Activated T-cell treated with anti-CD3 and anti-CD28 coated beads for 48 hours (primary cell): Measurements from ENCODE around the gene ACYP2.
"Not testable (repeated sequence)": the region's sequence is repeated elsewhere in the genome, so short reads cannot be mapped to it uniquely, and the experiment has no call there.

Experiments
- DNase-seq: peaks from one replicate; pipeline ENCODE4 v3.0.0-alpha.2; 2020; ENCODE audit warnings: low read depth

ACYP2 gene

DNA sequence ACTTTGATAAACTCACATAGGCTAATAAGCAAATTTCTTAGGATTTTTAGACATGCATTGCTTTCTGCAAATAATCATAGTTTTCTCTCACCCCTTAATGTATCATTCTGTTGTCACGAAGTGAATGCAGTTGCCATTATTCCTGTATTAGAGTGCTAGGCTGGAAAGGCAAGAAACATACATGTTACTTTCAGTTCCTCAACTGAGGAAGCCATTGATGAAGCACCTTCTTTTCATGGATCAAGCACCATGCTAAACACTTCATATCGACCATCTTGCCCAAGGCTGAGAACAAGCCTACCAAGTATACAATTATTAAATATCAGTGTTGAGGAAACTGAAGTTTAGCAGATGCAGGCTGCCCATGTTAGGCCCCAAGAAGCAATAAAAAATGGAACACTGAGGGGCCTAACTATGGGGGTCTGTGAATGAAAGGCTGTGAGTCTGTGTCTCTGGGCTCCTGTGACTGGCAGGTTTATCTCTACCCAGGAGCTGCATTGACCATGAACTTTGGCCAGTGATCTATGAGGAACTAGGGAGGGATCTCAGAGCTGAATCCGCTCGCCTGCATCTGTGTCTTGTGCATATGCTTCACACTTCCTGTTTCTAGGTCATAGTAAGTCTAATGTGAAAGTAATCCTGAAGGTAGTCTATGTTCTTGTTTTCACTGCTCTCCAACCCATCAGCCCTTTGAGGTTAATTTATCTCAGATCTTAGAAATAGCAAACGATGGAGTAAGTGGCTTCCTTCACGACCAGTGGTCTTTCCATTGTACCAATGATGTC is 156.6 kb downstream of the ACYP2 start:
- DNase-seq, result no peak

- DNase-seq, result no peak
These were observed 159.4 kb downstream of the ACYP2 start for GRCh38 chr2:54274781-54275242.

GRCh38 chr2:54275541-54275940 is 160.1 kb downstream of the ACYP2 start:
- no peak for DNase-seq

DNA sequence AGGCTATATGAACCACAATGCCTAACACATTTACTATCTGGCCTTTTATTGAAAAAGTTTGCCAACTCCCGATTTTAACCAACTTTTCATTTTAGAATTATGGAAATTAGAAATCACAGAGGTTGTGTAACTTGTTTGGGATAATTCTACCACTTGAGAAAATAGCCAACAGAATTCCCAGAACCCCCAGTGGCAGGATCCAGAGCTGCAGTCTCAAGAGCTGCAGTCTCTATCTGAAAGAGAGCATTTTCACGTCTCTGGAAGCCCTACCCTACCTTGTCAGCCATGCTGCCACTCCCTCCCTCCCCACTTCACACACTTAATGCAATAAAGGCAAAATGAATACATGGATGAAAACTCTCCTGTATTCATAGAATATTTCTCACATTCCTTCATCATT is 164.0 kb downstream of the ACYP2 start:
- DNase-seq, result no peak

DNA sequence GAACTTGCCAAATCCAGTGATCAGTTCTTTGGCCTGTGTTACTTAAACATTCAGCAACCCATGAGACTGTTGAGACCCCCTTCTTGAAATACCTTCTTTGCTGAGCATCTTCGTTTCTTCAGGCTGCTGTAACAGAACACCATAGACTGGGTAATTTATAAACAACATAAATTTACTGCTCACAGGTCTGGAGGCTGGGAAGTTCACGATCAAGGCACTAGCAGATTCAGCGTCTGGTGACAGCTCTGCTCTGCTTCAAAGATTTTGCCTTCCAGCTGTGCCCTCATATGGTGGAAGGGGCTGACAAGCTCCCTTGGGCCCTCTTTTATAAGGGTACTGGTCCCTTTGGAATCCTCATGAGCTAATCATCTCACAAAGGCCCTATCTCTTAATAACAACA is 169.4 kb downstream of the ACYP2 start:
- no peak for DNase-seq

- DNase-seq, result no peak
These were observed 170.0 kb downstream of the ACYP2 start for GRCh38 chr2:54285451-54285850.

DNA sequence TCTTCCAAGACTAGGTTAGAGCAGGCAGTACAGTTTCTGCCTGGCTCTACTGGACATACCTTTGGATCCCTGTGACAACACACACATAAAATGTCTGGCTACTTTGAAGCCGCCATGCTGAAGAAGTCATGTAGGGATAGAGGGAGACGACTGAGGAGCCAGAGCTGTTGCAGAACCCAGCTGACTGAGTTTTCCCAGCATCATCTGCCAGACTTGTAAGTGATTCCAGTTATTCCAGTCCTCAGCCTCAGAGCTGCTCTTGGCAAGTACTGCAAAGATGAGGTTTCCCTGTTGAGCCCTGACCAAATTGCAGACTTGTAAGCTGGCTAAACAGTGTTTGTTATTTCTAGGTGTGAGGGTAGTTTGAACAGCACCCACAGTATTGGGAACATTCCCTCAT is 172.1 kb downstream of the ACYP2 start:
- DNase-seq, result no peak

- DNase-seq, result no peak
These were observed 174.5 kb downstream of the ACYP2 start for GRCh38 chr2:54289917-54290316.

- DNase-seq, result no peak
These were observed 175.1 kb downstream of the ACYP2 start for GRCh38 chr2:54290356-54291025.

DNA sequence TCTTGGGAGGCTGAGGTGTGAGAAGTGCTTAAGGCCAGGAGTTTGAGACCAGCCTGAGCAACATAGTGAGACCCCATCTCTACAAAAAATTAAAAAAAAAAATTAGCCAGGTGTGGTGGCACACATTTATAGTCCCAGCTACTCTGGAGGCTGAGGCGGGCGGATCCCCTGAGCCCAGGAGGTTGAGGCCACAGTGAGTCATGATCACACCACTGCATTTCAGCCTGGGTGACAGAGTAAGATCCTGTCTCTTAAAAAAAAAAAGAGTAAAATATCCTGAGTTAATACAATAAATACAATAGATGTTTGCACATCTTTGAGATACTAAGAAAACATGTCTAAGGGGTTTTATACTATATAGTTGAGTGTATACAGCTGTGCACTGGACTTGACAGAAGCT is 179.2 kb downstream of the ACYP2 start:
- not testable (repeated sequence) for DNase-seq

GRCh38 chr2:54295911-54296310 is 180.5 kb downstream of the ACYP2 start:
- no peak for DNase-seq

DNA sequence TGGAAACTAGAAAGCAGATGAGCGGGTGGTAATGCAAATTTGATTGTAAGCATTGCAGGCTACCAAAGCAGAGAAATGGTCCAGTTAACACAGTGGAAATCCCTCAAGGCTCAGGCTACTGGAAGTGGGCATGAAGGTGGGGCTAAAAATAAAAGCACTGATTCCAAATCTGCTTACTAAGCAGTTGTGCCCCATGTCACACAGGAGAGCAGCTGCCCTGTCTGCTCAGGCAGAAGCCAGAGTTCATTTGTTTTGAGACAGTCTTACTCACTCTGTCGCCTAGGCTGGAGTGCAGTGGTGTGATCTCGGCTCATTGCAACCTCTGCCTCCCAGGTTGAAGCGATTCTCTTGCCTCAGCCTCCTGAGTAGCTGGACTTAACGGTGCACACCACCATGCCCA is 183.1 kb downstream of the ACYP2 start:
- DNase-seq, result no peak

DNA sequence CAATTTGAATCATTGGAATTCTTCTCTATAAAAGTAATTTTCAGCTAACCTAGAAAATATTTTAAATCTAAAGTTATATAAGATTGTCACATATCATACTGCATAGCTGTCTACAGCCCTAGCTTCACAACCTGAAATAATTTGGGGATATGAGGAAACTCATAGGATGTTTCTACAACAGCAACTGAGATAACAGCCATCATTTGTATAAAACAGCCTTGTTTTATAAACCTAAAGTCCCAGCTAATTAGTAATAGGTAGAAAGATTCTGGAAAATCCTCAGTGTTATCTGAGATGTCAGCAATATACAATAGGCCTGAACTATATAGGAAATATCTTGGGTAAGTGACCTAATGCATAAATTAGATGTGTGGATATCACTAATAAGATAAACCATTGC is 188.2 kb downstream of the ACYP2 start:
- DNase-seq, result no peak

GRCh38 chr2:54306556-54306955 is 191.1 kb downstream of the ACYP2 start:
- DNase-seq, result no peak

- no peak for DNase-seq
These were observed 192.8 kb downstream of the ACYP2 start for GRCh38 chr2:54308186-54308585.

- DNase-seq, result no peak
These were observed 193.4 kb downstream of the ACYP2 start for GRCh38 chr2:54308782-54309181.

GRCh38 chr2:54310311-54310710 is 194.9 kb downstream of the ACYP2 start:
- no peak for DNase-seq

GRCh38 chr2:54310961-54311360 is 195.5 kb downstream of the ACYP2 start:
- DNase-seq, result no peak

DNA sequence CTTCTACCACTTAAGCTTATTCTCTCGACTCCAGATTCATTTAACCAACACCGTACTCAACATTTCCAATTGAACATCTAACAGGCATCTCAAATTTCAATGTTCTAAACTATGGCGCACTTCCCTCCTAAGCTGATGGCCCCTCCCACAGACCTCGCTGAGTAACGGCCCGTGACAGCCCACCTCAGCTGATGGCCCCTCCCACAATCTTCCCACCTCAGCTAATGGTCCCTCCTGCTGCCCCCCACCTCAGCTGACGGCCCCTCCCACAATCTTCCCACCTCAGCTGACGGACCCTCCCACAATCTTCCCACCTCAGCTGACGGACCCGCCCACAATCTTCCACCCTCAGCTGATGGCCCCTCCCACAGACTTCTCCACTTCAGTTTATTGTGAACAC is 197.7 kb downstream of the ACYP2 start:
- no peak for DNase-seq

DNA sequence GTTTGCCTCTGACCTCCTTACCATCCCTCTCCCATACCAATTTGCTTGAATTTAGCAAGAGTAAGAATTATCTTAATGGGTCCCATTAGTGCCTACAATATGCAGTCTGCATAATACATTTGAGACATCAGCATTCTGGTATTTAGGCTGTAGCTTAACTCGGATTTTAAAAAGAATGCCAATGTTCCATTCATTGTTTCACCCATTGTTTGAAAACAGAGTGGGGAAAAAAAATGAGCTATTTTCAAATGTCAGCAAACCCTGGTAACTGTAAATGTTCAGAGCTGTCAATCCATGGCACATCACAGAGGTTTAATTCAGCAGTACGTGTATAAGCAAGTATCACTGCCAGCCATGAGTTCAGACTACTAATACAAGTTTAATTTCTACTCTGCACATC is 202.6 kb downstream of the ACYP2 start:
- DNase-seq, result no peak

DNA sequence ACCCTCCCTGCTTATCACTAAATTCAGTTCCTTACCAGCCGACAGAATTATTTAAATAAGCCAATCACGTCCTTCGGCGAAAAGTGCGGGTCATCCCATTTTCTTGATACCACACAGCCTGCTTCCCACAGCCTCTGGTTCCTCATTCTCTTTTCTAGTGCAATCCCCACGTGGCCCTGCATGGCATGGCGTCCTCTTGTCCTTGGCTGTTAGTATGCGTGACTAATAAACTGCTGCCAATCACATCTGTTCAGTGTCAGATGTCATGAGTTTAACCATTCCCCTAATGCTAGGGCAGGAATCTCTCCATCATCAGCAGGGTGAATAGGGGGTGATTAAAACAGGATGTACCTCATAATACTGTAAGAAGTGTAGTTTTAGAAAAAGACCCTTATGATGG is 203.4 kb downstream of the ACYP2 start:
- no peak for DNase-seq

DNA sequence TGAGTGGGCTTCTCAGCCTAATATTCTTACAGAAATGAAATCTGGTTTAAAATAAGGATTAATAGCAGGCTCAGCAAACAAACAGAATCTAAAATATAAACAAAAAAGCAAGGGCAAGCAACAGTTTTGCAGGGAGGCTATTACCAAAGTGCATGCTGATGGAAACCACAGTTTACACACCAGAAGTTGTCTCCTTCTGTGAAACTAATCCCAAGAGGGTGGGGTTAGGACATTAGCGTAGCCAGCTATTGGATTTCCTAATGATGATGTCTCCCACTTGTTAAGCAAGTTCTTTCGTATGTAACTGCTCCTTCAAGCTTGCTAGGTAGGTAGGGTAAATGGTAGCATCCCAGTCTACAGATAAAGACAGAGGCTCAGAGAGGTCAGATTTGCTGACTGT is 205.6 kb downstream of the ACYP2 start:
- no peak for DNase-seq

- DNase-seq, result not testable (repeated sequence)
These were observed 209.1 kb downstream of the ACYP2 start for GRCh38 chr2:54324517-54324916.

- no peak for DNase-seq
These were observed 209.7 kb downstream of the ACYP2 start for GRCh38 chr2:54325148-54325547.
